Kidney capillary endothelial cell (primary cell): Measurements from ENCODE around the gene UGT3A1.

Source experiments
- DNase-seq: peaks from one replicate; pipeline ENCODE4 v3.0.0-alpha.2; 2018; ENCODE audit warnings: low spot score

Gene UGT3A1

GRCh38 chr5:35908228-35908627 lies 83.0 kb downstream of the UGT3A1 start:
- DNase-seq: no peak

GRCh38 chr5:35904443-35905132 lies 86.6 kb downstream of the UGT3A1 start:
- DNase-seq: no peak

GRCh38 chr5:35903631-35904203 lies 87.5 kb downstream of the UGT3A1 start:
- no peak for DNase-seq

- DNase-seq: no peak
Observed at GRCh38 chr5:35902046-35902672, 89.0 kb downstream of the UGT3A1 start.
